Left lung (tissue), 10 donors: ENCODE measurements around the gene ENO3. TPM values are rescaled to one million over a fixed set of nuclear protein-coding genes. Genes with fewer than 3 reads are reported as not detected.

Experiments
- ATAC-seq: fragments of 200-7000 bp; cut with Tn5 transposase; one replicate; pipeline ENCODE4 v1.9.1; 2020; ENCODE audit warnings: moderate library complexity
- DNase-seq, 4 donors: peaks; one replicate each; pipeline ENCODE4 v3.0.0-alpha.2; 2013 to 2020
- H3K27ac ChIP-seq, 2 donors: fragments of 200-600 bp; sonication (generic) in 1 of 2; one replicate each; pipeline versions ENCODE4 v1.5.0 to v1.8.0; 2020 to 2021
- H3K27me3 ChIP-seq, 2 donors: fragments of 200-600 bp; sonication (generic) in 1 of 2; one replicate each; pipeline versions ENCODE4 v1.5.0 to v1.8.0; 2020 to 2021
- H3K36me3 ChIP-seq, 2 donors: fragments of 200-600 bp; sonication (generic) in 1 of 2; one replicate each; pipeline versions ENCODE4 v1.5.0 to v1.8.0; 2020 to 2021
- H3K4me1 ChIP-seq, 2 donors: fragments of 200-600 bp; one replicate each; pipeline ENCODE4 v1.8.0; 2021
- H3K4me3 ChIP-seq, 2 donors: fragments of 200-600 bp; sonication (generic) in 1 of 2; one replicate each; pipeline versions ENCODE4 v1.5.0 to v1.8.0; 2020 to 2021; ENCODE audit warnings: mild to moderate bottlenecking in 1 of 2
- H3K9me3 ChIP-seq, 2 donors: fragments of 200-600 bp; sonication (generic) in 1 of 2; one replicate each; pipeline versions ENCODE4 v1.5.0 to v1.8.0; 2020 to 2021
- CTCF ChIP-seq, 2 donors: fragments of 200-600 bp; sonication (generic) in 1 of 2; IDR thresholded peaks; one replicate each; pipeline versions ENCODE4 v1.5.0 to v1.8.0; 2021; ENCODE audit warnings: antibody characterized with exemption in 2 of 2
- intact Hi-C, 2 donors: fragments of 100-400 bp; cut with DNase I; formaldehyde crosslinking; loops; one replicate each; pipeline versions ENCODE4 v1.11.2 to v1.14.2; 2022
- polyA plus RNA-seq, 6 donors: library from polyadenylated mRNA; unstranded; fragments of 120-200 nt; gene quantifications; one replicate each; pipeline ENCODE4 v1.2.1, GENCODE V29; 2013; ENCODE audit not compliant: insufficient read length in 6 of 6
- total RNA-seq, 2 donors: library from RNA; stranded (reverse); fragmentation: NEBNext Ultra II Directional; extraction: Animal tissue kit (Norgen Biotek cat#: 25700); gene quantifications; one replicate each; pipeline ENCODE4 v1.2.1, GENCODE V29; 2021
- donor health status: DM: no; HTN: yes; CAD: no.
- donor health status: DM: no; HTN: no; CAD: no.

The ENO3 gene
- total and polyA plus RNA-seq, 8 donors = 10.7 to 22.4 (median 15.6) TPM

GRCh38 chr17:4932756-4933155 lies 18.2 kb upstream of the ENO3 start:
- intact Hi-C loops = no loop called here
- DNase-seq (peak in 1 of 4 donors; percentile 62), ATAC-seq (no peak)
- no peak for TF ChIP-seq CTCF (IDR thresholded peaks at IDR 0.05)
- no peak overlapping the region for H3K27ac ChIP-seq
- H3K4me3 ChIP-seq = no peak overlapping the region
- H3K4me1 ChIP-seq = peaks cover 7 to 8% of the 10 kb centered on the region in 2 donors
- H3K36me3 ChIP-seq = peaks cover 0 to 19% of the 10 kb centered on the region in 2 donors
- no peaks in the 10 kb centered on the region for H3K9me3 ChIP-seq
- no peaks in the 10 kb centered on the region for H3K27me3 ChIP-seq

- DNase-seq = peak in 1 of 4 donors; percentile 37
- Histone ChIP-seq H3K27ac (no peak overlapping the region), H3K4me1 (peaks cover 11 to 16% of the 10 kb centered on the region in 2 donors), H3K27me3 (no peaks in the 10 kb centered on the region), H3K4me3 (no peak overlapping the region), H3K9me3 (no peaks in the 10 kb centered on the region), H3K36me3 (peaks cover 0 to 26% of the 10 kb centered on the region in 2 donors)
- no peak for TF ChIP-seq CTCF (IDR thresholded peaks at IDR 0.05)
- intact Hi-C loops = no loop called here
- no peak for ATAC-seq
Measured at GRCh38 chr17:4933646-4934045, 17.3 kb upstream of the ENO3 start.

- intact Hi-C loops = no loop called here
- TF ChIP-seq CTCF (IDR thresholded peaks at IDR 0.05) = no peak
- H3K27ac ChIP-seq = no peak overlapping the region
Measured at GRCh38 chr17:4934173-4934979, 16.5 kb upstream of the ENO3 start.

GRCh38 chr17:4935650-4936049 lies 15.3 kb upstream of the ENO3 start:
- H3K4me3 ChIP-seq = no peak overlapping the region
- peaks cover 17 to 23% of the 10 kb centered on the region in 2 donors for H3K4me1 ChIP-seq
- intact Hi-C loops = no loop called here
- DNase-seq = peak in 1 of 4 donors; percentile 13
- ATAC-seq = no peak
- no peaks in the 10 kb centered on the region for H3K9me3 ChIP-seq
- no peak for TF ChIP-seq CTCF (IDR thresholded peaks at IDR 0.05)
- peaks cover 0 to 26% of the 10 kb centered on the region in 2 donors for H3K36me3 ChIP-seq
- H3K27ac ChIP-seq = no peak overlapping the region
- no peaks in the 10 kb centered on the region for H3K27me3 ChIP-seq

More at GRCh38 chr17:4934173-4934979, 16.5 kb upstream of the ENO3 start:
- Histone ChIP-seq H3K4me3 (no peak overlapping the region), H3K27me3 (no peaks in the 10 kb centered on the region), H3K9me3 (no peaks in the 10 kb centered on the region), H3K4me1 (peaks cover 17 to 23% of the 10 kb centered on the region in 2 donors), H3K36me3 (peaks cover 0 to 26% of the 10 kb centered on the region in 2 donors)
- DNase-seq = peak in 3 of 4 donors; percentile 15 to 78 (median 46)
- peak; percentile 38 for ATAC-seq

- no peak for TF ChIP-seq CTCF (IDR thresholded peaks at IDR 0.05)
- no peak for ATAC-seq
Measured at GRCh38 chr17:4936436-4936835, 14.5 kb upstream of the ENO3 start.

More at GRCh38 chr17:4936436-4936835, 14.5 kb upstream of the ENO3 start:
- H3K4me3 ChIP-seq = no peak overlapping the region
- H3K36me3 ChIP-seq = peaks cover 0 to 26% of the 10 kb centered on the region in 2 donors
- no peak overlapping the region for H3K27ac ChIP-seq
- no peaks in the 10 kb centered on the region for H3K27me3 ChIP-seq
- peaks cover 22 to 31% of the 10 kb centered on the region in 2 donors for H3K4me1 ChIP-seq
- peak in 1 of 4 donors; percentile 51 for DNase-seq
- intact Hi-C loops = no loop called here
- H3K9me3 ChIP-seq = no peaks in the 10 kb centered on the region
